Measurements from ENCODE around the gene LRMDA. TPM values are rescaled to one million over a fixed set of nuclear protein-coding genes. Genes with fewer than 3 reads are reported as not detected.

Gene LRMDA
- total RNA-seq, 4 donors from 2014 or later, result 1.5 to 15.7 (median 4.6) TPM

GRCh38 chr10:75847477-75847876 is 416.1 kb downstream of the LRMDA start:
- Histone ChIP-seq H3K27ac (no peak overlapping the region), H3K4me3 (no peak overlapping the region), H3K27me3 (no peaks in the 10 kb centered on the region), H3K36me3 (no peaks in the 10 kb centered on the region), H3K9me3 (no peaks in the 10 kb centered on the region), H3K4me1 (no peaks in the 10 kb centered on the region)
- no peak for DNase-seq
- intact Hi-C loops (cut with DNase I; ENCODE audit: low total_unique reads), result no loop called here
- TF ChIP-seq CTCF (IDR thresholded peaks at IDR 0.05) (no peak), POLR2A (IDR thresholded peaks at IDR 0.05) (no peak)

GRCh38 chr10:75851580-75852345 is 420.3 kb downstream of the LRMDA start:
- TF ChIP-seq POLR2A (IDR thresholded peaks at IDR 0.05), result no peak
- no peak for TF ChIP-seq CTCF (IDR thresholded peaks at IDR 0.05)
- peak in 1 of 2 donors; percentile 41 for DNase-seq
- Histone ChIP-seq H3K36me3 (no peaks in the 10 kb centered on the region), H3K4me3 (no peak overlapping the region), H3K4me1 (no peaks in the 10 kb centered on the region), H3K27me3 (no peaks in the 10 kb centered on the region), H3K9me3 (no peaks in the 10 kb centered on the region), H3K27ac (peak overlapping the region in 1 of 2 donors; percentile 23)
- intact Hi-C loops (cut with DNase I; ENCODE audit: low total_unique reads), result no loop called here

GRCh38 chr10:75852851-75853484 is 421.5 kb downstream of the LRMDA start:
- no peaks in the 10 kb centered on the region for H3K27me3 ChIP-seq
- intact Hi-C loops (cut with DNase I; ENCODE audit: low total_unique reads), result no loop called here
- TF ChIP-seq POLR2A (IDR thresholded peaks at IDR 0.05) (no peak), CTCF (IDR thresholded peaks at IDR 0.05) (no peak)
- no peaks in the 10 kb centered on the region for H3K9me3 ChIP-seq
- H3K4me1 ChIP-seq, result no peaks in the 10 kb centered on the region
- no peak overlapping the region for H3K4me3 ChIP-seq
- no peak for DNase-seq
- H3K36me3 ChIP-seq, result no peaks in the 10 kb centered on the region
- no peak overlapping the region for H3K27ac ChIP-seq

GRCh38 chr10:75857269-75857846 is 425.9 kb downstream of the LRMDA start:
- no peak for TF ChIP-seq POLR2A (IDR thresholded peaks at IDR 0.05)
- Histone ChIP-seq H3K27me3 (no peaks in the 10 kb centered on the region), H3K36me3 (no peaks in the 10 kb centered on the region), H3K27ac (no peak overlapping the region), H3K9me3 (no peaks in the 10 kb centered on the region), H3K4me3 (no peak overlapping the region), H3K4me1 (peaks cover 0 to 4% of the 10 kb centered on the region in 2 donors)
- intact Hi-C loops (cut with DNase I; ENCODE audit: low total_unique reads), result no loop called here
- no peak for DNase-seq

GRCh38 chr10:75857896-75858295 is 426.5 kb downstream of the LRMDA start:
- TF ChIP-seq POLR2A (IDR thresholded peaks at IDR 0.05), result no peak
- TF ChIP-seq CTCF (IDR thresholded peaks at IDR 0.05), result no peak
- no peaks in the 10 kb centered on the region for H3K9me3 ChIP-seq
- H3K27me3 ChIP-seq, result no peaks in the 10 kb centered on the region
- intact Hi-C loops (cut with DNase I; ENCODE audit: low total_unique reads), result no loop called here
- DNase-seq, result no peak
- no peak overlapping the region for H3K27ac ChIP-seq
- no peak overlapping the region for H3K4me3 ChIP-seq
- peaks cover 0 to 4% of the 10 kb centered on the region in 2 donors for H3K4me1 ChIP-seq
- no peaks in the 10 kb centered on the region for H3K36me3 ChIP-seq
